CMK (cell line): ENCODE measurements around the gene FBXO41.

Experiments used
- DNase-seq: peaks from one replicate; pipeline ENCODE4 v3.0.0-alpha.2; 2010; ENCODE audit warnings: low read depth

FBXO41 gene

DNA sequence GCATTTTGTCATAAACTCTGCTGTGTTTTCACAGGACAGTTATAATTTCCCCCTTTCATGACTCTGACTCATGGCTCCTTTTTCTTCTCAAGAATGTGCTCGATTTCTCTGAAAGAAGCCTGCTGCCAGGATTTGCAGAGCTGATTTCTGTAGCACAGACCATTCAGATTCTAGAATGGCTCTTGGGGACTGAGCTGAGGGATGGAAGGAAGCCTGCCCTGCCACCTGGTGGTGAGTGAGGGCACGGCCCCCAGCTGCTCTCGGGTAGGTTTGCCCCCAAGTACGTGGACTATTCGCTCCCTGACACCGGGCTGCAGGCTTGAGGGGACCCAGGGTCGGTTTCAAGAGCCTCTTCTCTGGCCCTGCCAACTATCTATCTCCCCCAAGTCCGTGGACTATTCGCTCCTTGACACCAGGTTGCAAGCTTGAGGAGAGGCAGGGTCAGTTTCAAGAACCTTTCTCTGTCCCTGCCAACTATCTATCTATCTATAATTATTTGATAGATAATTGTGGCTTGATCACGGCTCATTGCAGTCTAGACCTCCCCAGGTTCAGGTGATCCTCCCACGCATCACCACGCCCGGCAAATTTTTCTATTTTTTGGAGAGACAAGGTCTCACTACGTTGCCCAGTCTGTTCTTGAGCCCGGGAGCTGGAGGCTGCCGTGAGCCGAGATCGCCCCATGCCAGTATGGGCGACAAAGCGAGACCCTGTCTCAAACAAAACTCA lies 71.7 kb downstream of the FBXO41 start:
- no peak for DNase-seq

DNA sequence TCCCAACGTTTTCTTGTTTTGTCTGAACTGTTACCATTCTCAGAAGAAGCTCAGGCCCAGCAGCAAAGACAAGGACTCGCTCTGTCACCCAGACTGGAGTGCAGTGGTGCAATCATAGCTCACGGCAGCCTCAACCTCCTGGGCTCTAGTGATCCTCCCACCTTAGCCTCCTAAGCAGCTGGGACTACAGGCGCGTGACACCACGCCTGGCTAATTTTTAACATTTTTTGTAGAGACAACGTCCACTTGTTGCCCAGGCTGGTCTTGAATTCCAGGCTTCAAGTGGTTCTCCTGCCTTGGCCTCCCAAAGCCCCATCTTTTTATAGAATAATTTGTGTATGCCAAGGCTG lies 72.2 kb downstream of the FBXO41 start:
- DNase-seq: no peak

DNA sequence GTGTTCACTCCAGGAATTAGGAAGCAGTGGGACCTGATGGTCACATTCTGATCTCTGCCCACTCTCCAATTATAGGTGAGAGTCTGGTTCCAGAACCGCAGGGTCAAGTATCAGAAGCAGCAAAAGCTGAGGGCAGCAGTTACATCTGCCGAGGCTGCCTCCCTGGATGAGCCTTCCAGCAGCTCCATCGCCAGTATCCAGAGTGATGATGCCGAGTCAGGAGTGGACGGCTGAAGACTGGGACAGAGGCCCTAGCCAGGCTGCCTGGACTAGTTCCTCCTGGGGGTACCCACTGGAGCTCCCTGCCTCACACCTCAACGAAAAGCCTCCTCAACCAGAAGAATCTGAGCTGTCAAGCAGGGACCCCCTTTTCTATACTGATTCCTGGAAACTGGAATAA lies 73.6 kb downstream of the FBXO41 start:
- DNase-seq: no peak

DNA sequence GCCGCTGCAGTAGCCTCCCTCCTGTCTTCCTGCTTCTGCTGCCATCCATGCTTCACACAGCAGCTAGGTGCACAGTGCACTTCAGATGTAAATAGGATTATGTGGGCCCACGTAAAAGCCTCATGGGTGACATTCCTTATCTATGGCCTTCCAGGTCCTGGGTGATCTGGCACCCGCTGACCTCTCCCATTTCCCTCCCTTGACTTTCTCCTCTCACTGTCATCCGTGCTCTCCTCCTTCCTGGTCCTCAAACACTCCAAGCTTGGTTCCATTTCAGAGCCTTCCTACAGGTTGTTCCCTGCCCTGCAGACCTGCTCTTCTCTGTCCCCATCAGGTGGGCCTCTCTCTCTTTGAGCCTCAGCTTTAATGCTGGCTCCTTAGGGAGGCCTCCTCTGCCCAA lies 74.3 kb downstream of the FBXO41 start:
- no peak for DNase-seq

DNA sequence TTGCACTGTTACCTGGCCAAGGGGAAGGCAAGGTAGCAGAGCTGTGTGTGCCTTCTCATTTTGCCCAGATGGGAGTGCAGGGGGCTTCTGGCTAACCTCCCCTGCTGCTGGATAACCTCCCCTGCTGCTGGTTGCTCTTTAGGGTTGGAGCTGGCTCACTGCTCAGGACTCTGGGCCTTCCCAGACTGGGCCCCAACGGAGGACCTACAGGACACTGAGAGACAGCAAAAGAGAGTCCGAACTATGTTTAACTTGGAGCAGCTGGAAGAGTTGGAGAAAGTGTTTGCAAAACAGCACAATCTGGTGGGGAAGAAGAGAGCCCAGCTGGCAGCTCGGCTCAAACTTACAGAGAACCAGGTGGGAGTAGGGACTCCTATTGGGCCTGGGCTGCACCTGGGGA lies 76.0 kb downstream of the FBXO41 start:
- no peak for DNase-seq

DNA sequence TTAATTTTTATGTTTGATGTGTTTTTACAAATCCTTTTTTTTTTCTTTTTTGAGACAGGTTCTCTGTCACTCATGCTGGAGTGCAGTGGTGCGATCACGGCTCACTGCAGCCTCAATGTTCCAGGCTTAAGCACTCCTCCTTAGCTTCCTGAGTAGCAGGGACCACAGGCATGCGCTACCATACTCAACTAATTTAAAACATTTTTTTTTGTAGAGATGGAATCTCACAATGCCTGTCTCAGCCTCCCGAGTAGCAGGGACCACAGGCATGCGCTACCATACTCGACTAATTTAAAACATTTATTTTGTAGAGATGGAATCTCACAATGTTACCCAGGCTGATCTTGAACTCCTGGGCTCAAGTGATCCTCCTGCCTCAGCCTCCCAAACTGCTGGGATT lies 78.7 kb downstream of the FBXO41 start:
- DNase-seq: no peak
